GM23338 (cell line): Measurements from ENCODE around the gene CRELD1.

Source experiments
- EZH2 ChIP-seq: fragments of 200-600 bp; sonication (generic); IDR thresholded peaks from one replicate; pipeline ENCODE4 v1.8.0; 2017; ENCODE audit warnings: antibody characterized with exemption, mild to moderate bottlenecking, low read depth; ENCODE audit not compliant: unreplicated experiment
- POLR2AphosphoS5 ChIP-seq: IDR thresholded peaks from 2 replicates; pipeline ENCODE4 v1.6.1; 2016; ENCODE audit warnings: antibody characterized with exemption, low read depth
- TF ChIP-seq, protein P1 (sequence below), 2 experiments: fragments of 200-600 bp in 1 of 2; sonication (generic) in 1 of 2; conservative IDR thresholded peaks; 2 replicates each; pipeline versions ENCODE4 v1.5.1 to v1.6.1; 2016 to 2017; ENCODE audit warnings: antibody characterized with exemption in 2 of 2, low read depth in 2 of 2, mild to moderate bottlenecking in 2 of 2, moderate library complexity in 1 of 2
- TF ChIP-seq, protein P2 (sequence below): IDR thresholded peaks from one replicate; pipeline ENCODE4 v1.6.1; 2018; ENCODE audit warnings: antibody characterized with exemption; ENCODE audit not compliant: unreplicated experiment

DNA sequence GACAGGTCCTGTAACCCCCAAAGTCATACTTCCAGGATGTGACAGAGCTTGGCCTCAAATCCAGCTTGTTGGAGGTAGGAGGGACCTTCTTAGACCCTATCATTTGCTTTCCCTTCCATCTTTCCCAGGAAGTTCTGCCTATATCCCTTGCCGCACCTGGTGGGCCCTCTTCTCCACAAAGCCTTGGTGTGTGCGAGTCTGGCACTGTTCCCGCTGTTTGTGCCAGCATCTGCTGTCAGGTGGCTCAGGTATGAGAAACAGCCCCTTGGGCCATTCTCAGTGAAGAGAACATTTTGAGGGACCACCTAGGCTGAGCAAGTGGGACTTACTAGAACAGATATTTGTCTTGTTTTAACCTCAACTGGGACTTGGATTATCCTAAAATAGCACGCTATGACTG, 29.7 kb upstream of the CRELD1 start:
- no peak for TF ChIP-seq POLR2AphosphoS5
- TF ChIP-seq EZH2: no peak
- TF ChIP-seq, protein P1, sequence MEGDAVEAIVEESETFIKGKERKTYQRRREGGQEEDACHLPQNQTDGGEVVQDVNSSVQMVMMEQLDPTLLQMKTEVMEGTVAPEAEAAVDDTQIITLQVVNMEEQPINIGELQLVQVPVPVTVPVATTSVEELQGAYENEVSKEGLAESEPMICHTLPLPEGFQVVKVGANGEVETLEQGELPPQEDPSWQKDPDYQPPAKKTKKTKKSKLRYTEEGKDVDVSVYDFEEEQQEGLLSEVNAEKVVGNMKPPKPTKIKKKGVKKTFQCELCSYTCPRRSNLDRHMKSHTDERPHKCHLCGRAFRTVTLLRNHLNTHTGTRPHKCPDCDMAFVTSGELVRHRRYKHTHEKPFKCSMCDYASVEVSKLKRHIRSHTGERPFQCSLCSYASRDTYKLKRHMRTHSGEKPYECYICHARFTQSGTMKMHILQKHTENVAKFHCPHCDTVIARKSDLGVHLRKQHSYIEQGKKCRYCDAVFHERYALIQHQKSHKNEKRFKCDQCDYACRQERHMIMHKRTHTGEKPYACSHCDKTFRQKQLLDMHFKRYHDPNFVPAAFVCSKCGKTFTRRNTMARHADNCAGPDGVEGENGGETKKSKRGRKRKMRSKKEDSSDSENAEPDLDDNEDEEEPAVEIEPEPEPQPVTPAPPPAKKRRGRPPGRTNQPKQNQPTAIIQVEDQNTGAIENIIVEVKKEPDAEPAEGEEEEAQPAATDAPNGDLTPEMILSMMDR (conservative IDR thresholded peaks at IDR 0.05; ENCODE audit: low read depth in 2 of 2): no peak
- TF ChIP-seq, protein P2, sequence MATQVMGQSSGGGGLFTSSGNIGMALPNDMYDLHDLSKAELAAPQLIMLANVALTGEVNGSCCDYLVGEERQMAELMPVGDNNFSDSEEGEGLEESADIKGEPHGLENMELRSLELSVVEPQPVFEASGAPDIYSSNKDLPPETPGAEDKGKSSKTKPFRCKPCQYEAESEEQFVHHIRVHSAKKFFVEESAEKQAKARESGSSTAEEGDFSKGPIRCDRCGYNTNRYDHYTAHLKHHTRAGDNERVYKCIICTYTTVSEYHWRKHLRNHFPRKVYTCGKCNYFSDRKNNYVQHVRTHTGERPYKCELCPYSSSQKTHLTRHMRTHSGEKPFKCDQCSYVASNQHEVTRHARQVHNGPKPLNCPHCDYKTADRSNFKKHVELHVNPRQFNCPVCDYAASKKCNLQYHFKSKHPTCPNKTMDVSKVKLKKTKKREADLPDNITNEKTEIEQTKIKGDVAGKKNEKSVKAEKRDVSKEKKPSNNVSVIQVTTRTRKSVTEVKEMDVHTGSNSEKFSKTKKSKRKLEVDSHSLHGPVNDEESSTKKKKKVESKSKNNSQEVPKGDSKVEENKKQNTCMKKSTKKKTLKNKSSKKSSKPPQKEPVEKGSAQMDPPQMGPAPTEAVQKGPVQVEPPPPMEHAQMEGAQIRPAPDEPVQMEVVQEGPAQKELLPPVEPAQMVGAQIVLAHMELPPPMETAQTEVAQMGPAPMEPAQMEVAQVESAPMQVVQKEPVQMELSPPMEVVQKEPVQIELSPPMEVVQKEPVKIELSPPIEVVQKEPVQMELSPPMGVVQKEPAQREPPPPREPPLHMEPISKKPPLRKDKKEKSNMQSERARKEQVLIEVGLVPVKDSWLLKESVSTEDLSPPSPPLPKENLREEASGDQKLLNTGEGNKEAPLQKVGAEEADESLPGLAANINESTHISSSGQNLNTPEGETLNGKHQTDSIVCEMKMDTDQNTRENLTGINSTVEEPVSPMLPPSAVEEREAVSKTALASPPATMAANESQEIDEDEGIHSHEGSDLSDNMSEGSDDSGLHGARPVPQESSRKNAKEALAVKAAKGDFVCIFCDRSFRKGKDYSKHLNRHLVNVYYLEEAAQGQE: no peak
